Mucosa of stomach (tissue), 1 donor: ENCODE results near the gene ARL5C.

Experiments
- H3K27me3 ChIP-seq: one replicate; pipeline ENCODE4 v1.7.0; 2013; ENCODE audit warnings: mild to moderate bottlenecking, low read length; ENCODE audit not compliant: control insufficient read depth, insufficient read depth
- H3K36me3 ChIP-seq: one replicate; pipeline ENCODE4 v1.7.0; 2013; ENCODE audit warnings: low read length; ENCODE audit not compliant: control insufficient read depth, insufficient read depth
- H3K4me1 ChIP-seq: one replicate; pipeline ENCODE4 v1.7.0; 2013; ENCODE audit warnings: mild to moderate bottlenecking, low read length; ENCODE audit not compliant: control insufficient read depth, insufficient read depth
- H3K4me3 ChIP-seq: one replicate; pipeline ENCODE4 v1.7.0; 2013; ENCODE audit warnings: low read length
- H3K9ac ChIP-seq: one replicate; pipeline ENCODE4 v1.7.0; 2013; ENCODE audit warnings: mild to moderate bottlenecking, low read length, moderate library complexity
- H3K9me3 ChIP-seq: one replicate; pipeline ENCODE4 v1.7.0; 2013; ENCODE audit warnings: mild to moderate bottlenecking, low read length, moderate library complexity; ENCODE audit not compliant: control insufficient read depth
- donor health status: Pancreatic carcinoma.

ARL5C gene

DNA sequence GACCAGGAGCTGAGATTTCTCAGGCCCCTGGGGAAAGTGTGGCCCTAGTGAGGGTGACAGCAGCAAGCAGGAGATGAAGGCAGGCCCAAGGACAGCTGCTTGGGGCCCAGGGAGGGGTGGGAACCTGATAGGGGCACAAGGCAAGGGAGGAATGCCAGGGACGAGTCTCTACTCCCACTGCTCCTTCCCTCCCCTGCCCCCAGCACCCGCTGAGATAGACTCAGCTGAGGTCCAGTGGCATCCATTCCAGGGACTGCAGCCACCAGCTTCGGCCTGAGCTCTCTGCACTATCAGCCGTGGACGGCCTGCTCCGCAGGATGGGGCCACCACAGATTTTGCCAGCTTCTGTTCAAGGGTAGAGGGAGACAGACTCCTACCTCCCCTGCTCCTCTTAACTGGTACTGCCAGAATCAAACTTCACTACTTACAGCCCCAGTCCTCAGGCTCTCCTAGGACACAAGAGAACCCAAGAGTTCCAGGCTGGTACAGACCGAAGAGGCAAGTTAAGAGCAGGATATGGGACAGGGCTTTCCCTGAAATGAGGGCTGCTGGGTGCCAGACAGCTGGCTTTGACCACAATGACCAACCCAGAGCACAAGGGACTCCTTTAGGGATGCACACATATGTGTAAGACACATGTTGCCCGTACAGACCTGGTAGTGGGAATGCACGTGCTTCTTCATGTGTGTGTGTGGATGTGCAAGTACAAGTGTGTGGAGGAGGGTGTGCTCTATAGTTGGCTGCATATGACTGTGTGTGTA is 26.0 kb upstream of the ARL5C start:
- H3K27me3 ChIP-seq: no peaks in the 10 kb centered on the region
- H3K4me3 ChIP-seq: no peak overlapping the region
- no peaks in the 10 kb centered on the region for H3K36me3 ChIP-seq
- no peak overlapping the region for H3K9ac ChIP-seq
- H3K4me1 ChIP-seq: peaks cover 23% of the 10 kb centered on the region
- H3K9me3 ChIP-seq: no peaks in the 10 kb centered on the region

- peaks cover 14% of the 10 kb centered on the region for H3K4me1 ChIP-seq
- no peaks in the 10 kb centered on the region for H3K27me3 ChIP-seq
- no peak overlapping the region for H3K4me3 ChIP-seq
- H3K9ac ChIP-seq: no peak overlapping the region
- H3K9me3 ChIP-seq: no peaks in the 10 kb centered on the region
- no peaks in the 10 kb centered on the region for H3K36me3 ChIP-seq
Observed at GRCh38 chr17:39187152-39187830, 21.3 kb upstream of the ARL5C start.

- Histone ChIP-seq H3K9me3 (no peaks in the 10 kb centered on the region), H3K27me3 (no peaks in the 10 kb centered on the region), H3K36me3 (no peaks in the 10 kb centered on the region), H3K9ac (no peak overlapping the region), H3K4me3 (no peak overlapping the region), H3K4me1 (peaks cover 14% of the 10 kb centered on the region)
Observed at GRCh38 chr17:39186481-39187002, 20.6 kb upstream of the ARL5C start.

DNA sequence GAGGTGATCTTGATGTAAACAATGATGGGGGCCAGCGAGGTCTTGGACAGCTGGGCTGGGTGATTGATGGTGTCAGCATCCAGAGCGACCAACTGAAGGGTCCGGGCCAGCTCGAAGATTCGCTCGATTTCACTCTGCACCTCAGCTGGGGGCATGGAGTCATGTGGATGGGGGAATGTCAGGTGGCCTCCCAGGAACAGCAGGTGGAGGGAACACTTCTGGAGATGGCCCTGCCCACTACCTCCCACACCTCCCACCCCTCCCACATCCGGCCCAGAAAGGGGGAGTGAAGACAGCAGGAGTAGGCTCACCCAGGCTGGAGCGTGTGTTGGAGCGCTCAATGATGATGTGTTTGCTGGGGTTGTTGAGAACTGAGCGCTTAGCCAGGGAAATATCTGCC is 17.8 kb upstream of the ARL5C start:
- no peaks in the 10 kb centered on the region for H3K36me3 ChIP-seq
- H3K4me1 ChIP-seq: peaks cover 15% of the 10 kb centered on the region
- H3K9me3 ChIP-seq: no peaks in the 10 kb centered on the region
- no peaks in the 10 kb centered on the region for H3K27me3 ChIP-seq
- no peak overlapping the region for H3K9ac ChIP-seq
- no peak overlapping the region for H3K4me3 ChIP-seq

GRCh38 chr17:39183045-39183444 is 17.1 kb upstream of the ARL5C start:
- no peaks in the 10 kb centered on the region for H3K36me3 ChIP-seq
- no peak overlapping the region for H3K4me3 ChIP-seq
- H3K9ac ChIP-seq: no peak overlapping the region
- H3K9me3 ChIP-seq: no peaks in the 10 kb centered on the region
- H3K27me3 ChIP-seq: no peaks in the 10 kb centered on the region
- peaks cover 20% of the 10 kb centered on the region for H3K4me1 ChIP-seq

DNA sequence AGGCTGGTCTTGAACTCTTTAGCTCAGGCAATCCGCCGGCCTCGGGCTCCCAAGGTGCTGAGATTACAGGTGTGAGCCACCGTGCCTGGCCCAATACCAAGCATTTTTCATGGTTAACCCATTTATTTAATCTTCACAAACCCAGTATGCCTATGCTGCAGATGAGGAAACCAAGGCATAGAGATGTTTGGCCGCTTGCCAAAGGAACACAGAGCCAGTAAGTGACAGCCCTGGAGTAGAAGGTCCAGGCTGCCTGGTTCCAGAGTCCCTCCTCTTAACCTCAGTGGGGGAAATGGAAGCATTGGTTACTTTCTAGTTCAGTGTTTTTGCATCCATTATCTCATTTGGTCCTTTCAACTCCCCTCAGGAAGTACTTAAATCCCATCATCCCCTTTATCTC is 15.3 kb upstream of the ARL5C start:
- H3K9ac ChIP-seq: no peak overlapping the region
- no peak overlapping the region for H3K4me3 ChIP-seq
- H3K4me1 ChIP-seq: peaks cover 14% of the 10 kb centered on the region
- no peaks in the 10 kb centered on the region for H3K27me3 ChIP-seq
- H3K9me3 ChIP-seq: no peaks in the 10 kb centered on the region
- no peaks in the 10 kb centered on the region for H3K36me3 ChIP-seq

DNA sequence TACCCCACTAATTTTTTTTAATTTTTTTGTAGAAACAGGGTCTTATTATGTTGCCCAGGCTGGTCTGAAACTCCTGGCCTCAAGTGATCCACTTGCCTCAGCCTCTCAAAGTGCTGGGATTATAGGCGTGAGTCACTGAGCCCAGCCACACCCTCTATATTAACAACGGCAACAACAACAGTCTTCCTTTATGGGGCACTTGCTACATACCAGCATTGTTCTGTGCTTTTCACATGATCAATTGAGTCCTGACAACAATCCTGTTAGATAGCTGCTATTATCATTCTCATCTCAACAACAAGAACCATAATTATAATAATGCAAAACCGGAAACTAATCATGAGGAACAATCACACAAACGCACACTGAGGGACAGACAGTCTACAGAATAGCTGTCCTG is 12.6 kb upstream of the ARL5C start:
- Histone ChIP-seq H3K27me3 (no peaks in the 10 kb centered on the region), H3K4me1 (peaks cover 14% of the 10 kb centered on the region), H3K4me3 (no peak overlapping the region), H3K36me3 (no peaks in the 10 kb centered on the region), H3K9ac (no peak overlapping the region), H3K9me3 (no peaks in the 10 kb centered on the region)

DNA sequence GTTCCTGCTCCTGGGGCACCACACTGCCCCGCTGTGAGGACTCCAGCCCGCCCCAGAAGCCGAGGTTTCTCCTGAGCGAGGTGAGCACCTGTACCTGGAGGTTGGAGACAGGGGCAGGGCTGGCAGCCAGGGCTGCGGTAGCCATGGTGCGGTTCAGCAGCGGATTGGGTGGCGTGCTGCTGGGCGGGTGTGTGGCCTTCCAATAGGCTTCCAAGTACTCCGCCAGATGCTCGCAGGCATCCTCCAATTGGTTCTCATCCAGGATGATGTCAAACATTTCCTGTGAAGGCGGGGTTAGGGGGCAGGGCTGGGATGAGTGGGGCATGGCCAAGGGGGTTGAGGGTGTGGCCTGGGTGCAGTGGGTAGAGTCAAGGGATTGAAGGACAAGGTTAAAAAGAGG is 11.3 kb upstream of the ARL5C start:
- Histone ChIP-seq H3K4me3 (no peak overlapping the region), H3K4me1 (peaks cover 14% of the 10 kb centered on the region), H3K9me3 (no peaks in the 10 kb centered on the region), H3K36me3 (no peaks in the 10 kb centered on the region), H3K27me3 (no peaks in the 10 kb centered on the region), H3K9ac (no peak overlapping the region)

GRCh38 chr17:39175695-39176093 is 9.7 kb upstream of the ARL5C start:
- H3K27me3 ChIP-seq: no peaks in the 10 kb centered on the region
- H3K9me3 ChIP-seq: no peaks in the 10 kb centered on the region
- no peak overlapping the region for H3K9ac ChIP-seq
- H3K4me3 ChIP-seq: no peak overlapping the region
- H3K4me1 ChIP-seq: peaks cover 14% of the 10 kb centered on the region
- no peaks in the 10 kb centered on the region for H3K36me3 ChIP-seq

DNA sequence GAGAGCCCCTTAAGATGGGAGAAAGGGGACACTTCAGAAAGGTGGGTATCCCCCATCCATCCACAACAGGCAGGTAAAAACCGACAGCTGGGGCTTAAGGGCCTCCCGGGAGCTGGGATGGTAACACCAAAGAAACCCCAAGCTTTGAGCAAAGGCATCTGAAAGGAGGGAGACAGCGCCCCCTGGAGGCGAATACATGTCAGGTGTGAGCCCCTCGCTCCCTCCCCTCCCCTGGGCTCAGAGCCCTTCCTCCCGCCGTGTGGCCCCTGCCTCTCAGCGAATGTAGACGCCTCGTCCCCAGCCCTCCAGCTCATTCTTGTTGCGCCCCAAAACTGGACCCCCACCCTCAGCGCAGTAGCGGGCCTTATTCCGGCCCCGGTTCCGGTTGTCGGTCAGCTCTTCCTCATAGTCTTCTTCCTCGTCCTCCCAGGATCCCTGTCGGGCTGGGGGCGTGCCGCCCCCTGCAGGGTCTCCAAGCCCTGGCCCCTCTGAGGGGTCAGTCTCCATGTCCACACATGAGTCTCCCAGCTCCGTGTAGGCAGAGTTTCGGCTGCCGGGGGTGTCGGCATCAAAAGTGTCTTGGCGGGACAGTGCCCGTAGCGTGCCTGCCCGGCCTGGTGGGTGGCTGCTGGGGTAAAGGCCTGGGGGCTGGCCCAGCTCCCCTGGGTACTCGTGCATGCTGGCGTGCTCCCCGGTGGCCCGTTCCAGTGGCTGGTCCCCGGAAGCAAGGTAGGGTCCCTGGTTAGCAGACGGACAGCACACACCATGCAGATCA is 9.1 kb upstream of the ARL5C start:
- H3K9ac ChIP-seq: no peak overlapping the region

GRCh38 chr17:39173526-39174274 is 7.7 kb upstream of the ARL5C start:
- H3K9me3 ChIP-seq: no peaks in the 10 kb centered on the region
- no peak overlapping the region for H3K9ac ChIP-seq
- no peaks in the 10 kb centered on the region for H3K36me3 ChIP-seq
- no peaks in the 10 kb centered on the region for H3K27me3 ChIP-seq
- H3K4me1 ChIP-seq: peaks cover 12% of the 10 kb centered on the region
- no peak overlapping the region for H3K4me3 ChIP-seq

More for the DNA sequence above, 9.1 kb upstream of the ARL5C start:
- H3K36me3 ChIP-seq: no peaks in the 10 kb centered on the region
- no peaks in the 10 kb centered on the region for H3K27me3 ChIP-seq
- no peaks in the 10 kb centered on the region for H3K9me3 ChIP-seq
- no peak overlapping the region for H3K4me3 ChIP-seq
- peaks cover 14% of the 10 kb centered on the region for H3K4me1 ChIP-seq
